Measurements from ENCODE around the gene MT2A. TPM values are rescaled to one million over a fixed set of nuclear protein-coding genes. Genes with fewer than 3 reads are reported as not detected.

Gene MT2A
- total RNA-seq, 1 donor from 2014 or later = 661 TPM

DNA sequence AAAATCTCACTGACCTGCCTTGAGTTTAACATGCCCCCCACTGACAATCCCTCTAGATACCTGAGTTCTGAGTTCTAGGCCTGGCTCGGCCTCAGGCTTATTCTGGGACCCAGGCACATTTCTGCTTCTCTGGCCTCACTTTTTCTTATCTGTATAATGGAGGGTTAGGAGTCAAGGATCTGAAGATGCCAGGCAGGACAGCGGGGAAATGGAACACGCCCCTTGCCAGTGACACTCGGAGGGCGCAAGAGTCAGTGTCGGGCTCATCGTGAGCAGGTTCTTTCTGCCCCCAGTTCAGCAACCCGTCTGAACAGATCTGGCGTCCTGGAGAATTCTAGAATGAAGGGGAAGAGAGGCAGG is 19.6 kb upstream of the MT2A start:
- H3K4me1 ChIP-seq = peaks cover 10% of the 10 kb centered on the region
- intact Hi-C loops (cut with DNase I) = no loop called here
- TF ChIP-seq POLR2A (IDR thresholded peaks at IDR 0.05) = no peak
- TF ChIP-seq POLR2AphosphoS5 (IDR thresholded peaks at IDR 0.05; ENCODE audit: insufficient read depth in 1 of 2, low read depth in 1 of 2) = no peak
- no peak for TF ChIP-seq CTCF (IDR thresholded peaks at IDR 0.05)
- no peaks in the 10 kb centered on the region for H3K36me3 ChIP-seq
- H3K9me3 ChIP-seq = no peaks in the 10 kb centered on the region
- H3K27ac ChIP-seq = no peak overlapping the region
- DNase-seq (ENCODE audit: extremely low spot score in 2 of 2) = no peak
- peaks cover 4% of the 10 kb centered on the region for H3K27me3 ChIP-seq
- H3K4me3 ChIP-seq = peak overlapping the region; percentile 38 to 42

- TF ChIP-seq POLR2A (IDR thresholded peaks at IDR 0.05) = no peak
- TF ChIP-seq POLR2AphosphoS5 (IDR thresholded peaks at IDR 0.05; ENCODE audit: insufficient read depth in 1 of 2, low read depth in 1 of 2) = no peak
- no peak for TF ChIP-seq CTCF (IDR thresholded peaks at IDR 0.05)
- intact Hi-C loops (cut with DNase I) = no loop called here
- Histone ChIP-seq H3K27ac (no peak within 1 kb of the TSS), H3K9me3 (no peaks in the 10 kb centered on the region), H3K27me3 (peaks cover 4% of the 10 kb centered on the region), H3K4me3 (peak within 1 kb of the TSS; percentile 38 to 42), H3K36me3 (no peaks in the 10 kb centered on the region), H3K4me1 (peaks cover 10% of the 10 kb centered on the region)
- no peak for DNase-seq (ENCODE audit: extremely low spot score in 2 of 2)
Observed at GRCh38 chr16:56589141-56590039, 19.0 kb upstream of the MT2A start, which contains the start of gene MT3. MT3 (plus strand) TSS chr16:56589528; CDS start chr16:56589591, 63 bp downstream.

- Histone ChIP-seq H3K27ac (no peak overlapping the region), H3K27me3 (peaks cover 4% of the 10 kb centered on the region), H3K4me1 (peaks cover 10% of the 10 kb centered on the region), H3K9me3 (no peaks in the 10 kb centered on the region), H3K36me3 (no peaks in the 10 kb centered on the region), H3K4me3 (no peak overlapping the region)
- intact Hi-C loops (cut with DNase I) = no loop called here
- DNase-seq (ENCODE audit: extremely low spot score in 2 of 2) = no peak
- TF ChIP-seq POLR2A (IDR thresholded peaks at IDR 0.05) = no peak
- TF ChIP-seq CTCF (IDR thresholded peaks at IDR 0.05) = no peak
- TF ChIP-seq POLR2AphosphoS5 (IDR thresholded peaks at IDR 0.05; ENCODE audit: insufficient read depth in 1 of 2, low read depth in 1 of 2) = no peak
Observed at GRCh38 chr16:56591377-56592060, 16.9 kb upstream of the MT2A start.

GRCh38 chr16:56593573-56594291 is 14.7 kb upstream of the MT2A start:
- DNase-seq (ENCODE audit: extremely low spot score in 2 of 2) = no peak
- H3K27ac ChIP-seq = no peak overlapping the region
- H3K4me1 ChIP-seq = peaks cover 10% of the 10 kb centered on the region
- intact Hi-C loops (cut with DNase I) = no loop called here
- H3K4me3 ChIP-seq = no peak overlapping the region
- TF ChIP-seq POLR2AphosphoS5 (IDR thresholded peaks at IDR 0.05; ENCODE audit: insufficient read depth in 1 of 2, low read depth in 1 of 2) (no peak), POLR2A (IDR thresholded peaks at IDR 0.05) (no peak)
- H3K27me3 ChIP-seq = peaks cover 4% of the 10 kb centered on the region
- H3K9me3 ChIP-seq = no peaks in the 10 kb centered on the region
- H3K36me3 ChIP-seq = no peaks in the 10 kb centered on the region

DNA sequence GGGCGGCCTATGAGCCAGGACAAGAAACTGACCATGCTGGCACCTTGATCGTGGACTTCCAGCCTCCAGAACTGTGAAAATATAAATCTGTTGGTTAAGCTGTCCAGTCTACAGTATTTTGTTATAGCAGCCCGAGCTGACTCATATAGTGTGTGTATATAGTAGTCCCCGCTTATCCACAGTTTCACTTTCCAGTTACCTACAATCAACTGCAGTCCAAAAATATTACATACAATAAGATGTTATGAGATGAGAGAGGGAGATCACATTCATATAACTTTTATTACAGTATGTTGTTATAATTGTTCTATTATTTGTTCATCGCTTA is 14.1 kb upstream of the MT2A start:
- H3K27ac ChIP-seq = no peak overlapping the region
- H3K4me3 ChIP-seq = no peak overlapping the region
- intact Hi-C loops (cut with DNase I) = no loop called here
- DNase-seq (ENCODE audit: extremely low spot score in 2 of 2) = no peak
- no peaks in the 10 kb centered on the region for H3K9me3 ChIP-seq
- H3K36me3 ChIP-seq = no peaks in the 10 kb centered on the region
- no peak for TF ChIP-seq POLR2AphosphoS5 (IDR thresholded peaks at IDR 0.05; ENCODE audit: insufficient read depth in 1 of 2, low read depth in 1 of 2)
- no peak for TF ChIP-seq CTCF (IDR thresholded peaks at IDR 0.05)
- TF ChIP-seq POLR2A (IDR thresholded peaks at IDR 0.05) = no peak
- no peaks in the 10 kb centered on the region for H3K27me3 ChIP-seq
- peaks cover 7% of the 10 kb centered on the region for H3K4me1 ChIP-seq
